Left hindlimb (tissue), 1 donor: ENCODE data around the gene NEURL1.
A peak's percentile ranks its signal among the peaks of the same experiment; 100 is the strongest.
"Not testable (repeated sequence)": the region's sequence is repeated elsewhere in the genome, so short reads cannot be mapped to it uniquely, and the experiment has no call there.

Experiments used
- DNase-seq: peaks from one replicate; pipeline ENCODE4 v3.0.0-alpha.2; 2018

NEURL1 gene

GRCh38 chr10:103630156-103630555, 136.7 kb downstream of the NEURL1 start:
- no peak for DNase-seq

- no peak for DNase-seq
Observed at GRCh38 chr10:103632247-103632642, 138.7 kb downstream of the NEURL1 start.

- DNase-seq, result not testable (repeated sequence)
Observed at GRCh38 chr10:103632871-103633270, 139.4 kb downstream of the NEURL1 start.

- DNase-seq, result no peak
Observed at GRCh38 chr10:103633846-103634245, 140.3 kb downstream of the NEURL1 start.

- DNase-seq, result no peak
Observed at GRCh38 chr10:103635580-103635979, 142.1 kb downstream of the NEURL1 start.

GRCh38 chr10:103636492-103636891, 143.0 kb downstream of the NEURL1 start:
- no peak for DNase-seq

GRCh38 chr10:103637011-103637410, 143.5 kb downstream of the NEURL1 start:
- no peak for DNase-seq

- peak; percentile 89 for DNase-seq
Observed at GRCh38 chr10:103637927-103638557, 144.5 kb downstream of the NEURL1 start.

- DNase-seq, result no peak
Observed at GRCh38 chr10:103638948-103639347, 145.4 kb downstream of the NEURL1 start.

GRCh38 chr10:103640436-103641181, 147.1 kb downstream of the NEURL1 start:
- no peak for DNase-seq

GRCh38 chr10:103641326-103641725, 147.8 kb downstream of the NEURL1 start:
- no peak for DNase-seq
